HepG2 (cell line): ENCODE measurements around the gene CIAO3. TPM values are rescaled to one million over a fixed set of nuclear protein-coding genes. Genes with fewer than 3 reads are reported as not detected.

Source experiments
- GABPA ChIP-seq, 2 experiments: IDR thresholded peaks; 2 replicates each; pipeline ENCODE4 v1.6.1; 2011 to 2016; ENCODE audit warnings: low read depth in 2 of 2, low read length in 1 of 2, missing biosample characterization in 1 of 2, missing genetic modification characterization in 1 of 2
- GATAD1 ChIP-seq: IDR thresholded peaks from 2 replicates; pipeline ENCODE4 v1.6.1; 2016; ENCODE audit warnings: missing genetic modification reagents, missing compliant biosample characterization
- HDAC1 ChIP-seq: sonication (generic); formaldehyde crosslinking; IDR thresholded peaks from 2 replicates; pipeline ENCODE4 v1.5.1; 2020; ENCODE audit warnings: mild to moderate bottlenecking, missing genetic modification reagents
- HDAC2 ChIP-seq: sonication (generic); formaldehyde crosslinking; IDR thresholded peaks from 2 replicates; pipeline ENCODE4 v1.4.0; 2020; ENCODE audit warnings: missing genetic modification reagents
- MLX ChIP-seq: IDR thresholded peaks from 2 replicates; pipeline ENCODE4 v1.6.1; 2016
- NR2F1 ChIP-seq, 2 experiments: fragments of 450-650 bp in 1 of 2; formaldehyde crosslinking in 1 of 2; IDR thresholded peaks; 2 replicates each; pipeline versions ENCODE4 v1.5.0 to v1.6.1; 2016 to 2020; ENCODE audit warnings: mild to moderate bottlenecking in 1 of 2, missing compliant biosample characterization in 1 of 2, missing genetic modification reagents in 1 of 2, moderate library complexity in 1 of 2
- NR2F6 ChIP-seq, 2 experiments: IDR thresholded peaks; 2 replicates each; pipeline ENCODE4 v1.6.1; 2016; ENCODE audit warnings: antibody characterized with exemption in 1 of 2, mild to moderate bottlenecking in 1 of 2
- SSRP1 ChIP-seq: IDR thresholded peaks from 2 replicates; pipeline ENCODE4 v1.6.1; 2016; ENCODE audit warnings: control low read depth
- ZBTB7B ChIP-seq: sonication (generic); formaldehyde crosslinking; IDR thresholded peaks from 2 replicates; pipeline ENCODE4 v1.4.0; 2020; ENCODE audit warnings: missing genetic modification reagents
- ZHX1 ChIP-seq: sonication (generic); formaldehyde crosslinking; IDR thresholded peaks from 2 replicates; pipeline ENCODE4 v1.8.1; 2022; ENCODE audit warnings: low read depth, mild to moderate bottlenecking, missing genetic modification reagents
- ZNF468 ChIP-seq: sonication (generic); formaldehyde crosslinking; IDR thresholded peaks from 2 replicates; pipeline ENCODE4 v1.8.0; 2022; ENCODE audit warnings: mild to moderate bottlenecking, moderate library complexity, missing genetic modification reagents
- polyA plus RNA-seq, 8 experiments: library from polyadenylated mRNA; depleted of rRNA in 3 of 8; stranded (reverse) in 7 of 8; unstranded in 1 of 8; fragments of >200 nt; fragmentation: Illumina TruSeq in 4 of 8; extraction: Trizol in 4 of 8; gene quantifications; 2 replicates each; pipeline versions ENCODE4 v1.2.1 to v1.2.3, GENCODE V29; 2011 to 2016; ENCODE audit warnings: low read depth in 4 of 8, missing spikeins in 1 of 8, mixed read lengths in 1 of 8; ENCODE audit not compliant: insufficient read depth in 1 of 8
- total RNA-seq, 5 experiments: library from RNA; depleted of rRNA; stranded (reverse); fragments of >200 nt; fragmentation: Illumina TruSeq; extraction: Trizol; gene quantifications; 2 replicates each; pipeline ENCODE4 v1.2.3, GENCODE V29; 2016; ENCODE audit warnings: low read depth in 1 of 5

The CIAO3 gene
- total and polyA plus RNA-seq, 2 of the 13 experiments (the other 11 are each of a cell fraction or from before 2014, with no cell fraction given), result 21.7 to 25.0 TPM

GRCh38 chr16:739560-740458, 988 bp downstream of the CIAO3 start (continued):
- TF ChIP-seq NR2F1 (CRISPR knock-in tag; IDR thresholded peaks at IDR 0.05) (peak in 1 of 2 experiments; percentile 42; a peak in 1 of 4 replicates), NR2F6 (IDR thresholded peaks at IDR 0.05) (peak; percentile 21; the same call in 1 of the 2 replicates), NR2F6 (CRISPR knock-in tag; IDR thresholded peaks at IDR 0.05) (peak; percentile 84), ZBTB7B (peak; percentile 30; the same call in 1 of the 2 replicates), ZNF468 (CRISPR knock-in tag) (no peak), GATAD1 (CRISPR knock-in tag) (peak; percentile 53; the same call in 1 of the 2 replicates), ZHX1 (CRISPR knock-in tag) (peak; percentile 45; the same call in 1 of the 2 replicates), HDAC1 (CRISPR knock-in tag) (peak; percentile 60), HDAC2 (0 out of 2 replicates have a peak, but pooled peaks have one; percentile 29), GABPA (IDR thresholded peaks at IDR 0.05; ENCODE audit: low read depth, low read length) (no peak), GABPA (CRISPR knock-in tag; IDR thresholded peaks at IDR 0.05; ENCODE audit: low read depth) (peak; percentile 26), SSRP1 (CRISPR knock-in tag) (no peak), MLX (CRISPR knock-in tag) (peak; percentile 96)
